DOHH2 (cell line): ENCODE measurements around the gene ZNF607.

Experiments
- H3F3A ChIP-seq: fragments of 200-600 bp; sonication (generic), shearing (Covaris generic); 2 replicates; pipeline ENCODE4 v1.6.0; 2016; ENCODE audit warnings: antibody characterized with exemption, mild to moderate bottlenecking; ENCODE audit not compliant: control insufficient read depth, insufficient read depth
- H3K27ac ChIP-seq: fragments of 200-600 bp; sonication (generic); 2 replicates; pipeline ENCODE4 v1.5.1; 2014; ENCODE audit warnings: low read depth, mild to moderate bottlenecking, low read length, moderate library complexity
- H3K27me3 ChIP-seq: fragments of 200-600 bp; sonication (generic); 2 replicates; pipeline ENCODE4 v1.6.1; 2014; ENCODE audit warnings: mild to moderate bottlenecking, low read length, mixed read lengths; ENCODE audit not compliant: control insufficient read depth
- H3K36me3 ChIP-seq: fragments of 200-600 bp; sonication (generic); 2 replicates; pipeline ENCODE4 v1.6.1; 2014; ENCODE audit warnings: mild to moderate bottlenecking, low read length, moderate library complexity, mixed read lengths; ENCODE audit not compliant: control insufficient read depth
- H3K4me1 ChIP-seq: fragments of 200-600 bp; sonication (generic); 2 replicates; pipeline ENCODE4 v1.6.1; 2014; ENCODE audit warnings: mild to moderate bottlenecking, low read length, mixed read lengths; ENCODE audit not compliant: control insufficient read depth
- H3K4me2 ChIP-seq: fragments of 200-600 bp; sonication (generic); 2 replicates; pipeline ENCODE4 v1.6.0; 2014; ENCODE audit warnings: mild to moderate bottlenecking, low read length, moderate library complexity
- H3K4me3 ChIP-seq: fragments of 200-600 bp; sonication (generic); 2 replicates; pipeline ENCODE4 v1.5.1; 2014; ENCODE audit warnings: mild to moderate bottlenecking, low read length, mixed read lengths
- H3K79me2 ChIP-seq: fragments of 200-600 bp; sonication (generic); 2 replicates; pipeline ENCODE4 v1.6.1; 2014; ENCODE audit warnings: mild to moderate bottlenecking, low read length, mixed read lengths; ENCODE audit not compliant: control insufficient read depth
- H3K9me2 ChIP-seq: fragments of 200-600 bp; sonication (generic); replicated peaks from 2 replicates; pipeline ENCODE4 v1.6.1; 2014; ENCODE audit warnings: mild to moderate bottlenecking, low read length, mixed read lengths; ENCODE audit not compliant: control insufficient read depth
- H3K9me3 ChIP-seq: fragments of 200-600 bp; sonication (generic); 2 replicates; pipeline ENCODE4 v1.6.1; 2014; ENCODE audit warnings: antibody characterized with exemption, low read length, mixed read lengths; ENCODE audit not compliant: control insufficient read depth, insufficient read depth
- H4K20me1 ChIP-seq: fragments of 200-600 bp; sonication (generic); 2 replicates; pipeline ENCODE4 v1.6.0; 2014; ENCODE audit warnings: low read depth, mild to moderate bottlenecking, antibody characterized with exemption, low read length, moderate library complexity; ENCODE audit not compliant: control insufficient read depth, insufficient read depth
- CTCF ChIP-seq: fragments of 200-600 bp; sonication (generic); IDR thresholded peaks from one replicate; pipeline ENCODE4 v1.5.1; 2014; ENCODE audit warnings: antibody characterized with exemption, mild to moderate bottlenecking, low read depth, low read length; ENCODE audit not compliant: poor library complexity, severe bottlenecking
- EZH2phosphoT487 ChIP-seq: fragments of 200-600 bp; sonication (generic); IDR thresholded peaks from 2 replicates; pipeline ENCODE4 v1.6.1; 2017; ENCODE audit warnings: borderline replicate concordance, mild to moderate bottlenecking, antibody characterized with exemption, low read length, moderate library complexity, mixed read lengths

ZNF607 gene

GRCh38 chr19:37695144-37695899 lies 24.2 kb downstream of the ZNF607 start:
- Histone ChIP-seq H4K20me1 (no peaks in the 10 kb centered on the region), H3K4me1 (no peaks in the 10 kb centered on the region), H3K9me2 (no peaks in the 10 kb centered on the region), H3K27ac (no peak overlapping the region), H3K36me3 (peaks cover 19% of the 10 kb centered on the region), H3K79me2 (no peaks in the 10 kb centered on the region), H3F3A (no peaks in the 10 kb centered on the region), H3K4me2 (no peak overlapping the region), H3K27me3 (no peaks in the 10 kb centered on the region), H3K4me3 (no peak overlapping the region), H3K9me3 (peaks cover 11% of the 10 kb centered on the region; the same call in 1 of the 2 replicates)
- TF ChIP-seq EZH2phosphoT487 (no peak), CTCF (no peak)

- Histone ChIP-seq H3K4me2 (no peak overlapping the region), H3K4me3 (no peak overlapping the region), H3K4me1 (no peaks in the 10 kb centered on the region), H3K9me3 (peaks cover 8% of the 10 kb centered on the region; the same call in 1 of the 2 replicates), H4K20me1 (no peaks in the 10 kb centered on the region), H3K27me3 (no peaks in the 10 kb centered on the region), H3F3A (no peaks in the 10 kb centered on the region), H3K79me2 (no peaks in the 10 kb centered on the region), H3K36me3 (peaks cover under 1% of the 10 kb centered on the region), H3K9me2 (no peaks in the 10 kb centered on the region), H3K27ac (no peak overlapping the region)
- no peak for TF ChIP-seq EZH2phosphoT487
- no peak for TF ChIP-seq CTCF
Observed at GRCh38 chr19:37692956-37693620, 26.5 kb downstream of the ZNF607 start.

- Histone ChIP-seq H3K4me1 (no peaks in the 10 kb centered on the region), H3K36me3 (no peaks in the 10 kb centered on the region; the same call in 1 of the 2 replicates), H4K20me1 (no peaks in the 10 kb centered on the region), H3K27ac (no peak overlapping the region), H3K79me2 (no peaks in the 10 kb centered on the region), H3K9me2 (no peaks in the 10 kb centered on the region), H3K27me3 (no peaks in the 10 kb centered on the region), H3K9me3 (peaks cover 6% of the 10 kb centered on the region; the same call in 1 of the 2 replicates), H3F3A (no peaks in the 10 kb centered on the region), H3K4me2 (peak overlapping the region; percentile 43), H3K4me3 (peak overlapping the region; percentile 56)
- TF ChIP-seq EZH2phosphoT487 (no peak), CTCF (no peak)
Observed at GRCh38 chr19:37691881-37692504, 27.6 kb downstream of the ZNF607 start.
